HFFc6 (cell line): ENCODE measurements around the gene ATAD3B. TPM values are rescaled to one million over a fixed set of nuclear protein-coding genes. Genes with fewer than 3 reads are reported as not detected.
"Not testable (repeated sequence)": the region's sequence is repeated elsewhere in the genome, so short reads cannot be mapped to it uniquely, and the experiment has no call there.

Source experiments
- DNase-seq: peaks from one replicate; pipeline ENCODE4 v3.0.0-alpha.2; 2018
- H3K27ac Mint-ChIP-seq: 2 replicates; pipeline ENCODE4 v1.8.0; 2020; ENCODE audit warnings: mild to moderate bottlenecking, mixed read lengths
- H3K27me3 Mint-ChIP-seq: 2 replicates; pipeline ENCODE4 v1.8.0; 2021; ENCODE audit warnings: mild to moderate bottlenecking, moderate library complexity, mixed read lengths; ENCODE audit not compliant: insufficient read depth
- H3K36me3 Mint-ChIP-seq: 2 replicates; pipeline ENCODE4 v1.8.0; 2021; ENCODE audit warnings: low read depth, mixed read lengths
- H3K4me1 Mint-ChIP-seq: 2 replicates; pipeline ENCODE4 v1.8.0; 2020; ENCODE audit warnings: low read depth, mixed read lengths
- H3K4me3 Mint-ChIP-seq: 2 replicates; pipeline ENCODE4 v1.8.0; 2020; ENCODE audit warnings: mild to moderate bottlenecking, moderate library complexity, mixed read lengths
- H3K9me3 Mint-ChIP-seq: 2 replicates; pipeline ENCODE4 v1.8.0; 2020; ENCODE audit warnings: mild to moderate bottlenecking, mixed read lengths
- CTCF ChIP-seq: fragments of 200-600 bp; sonication (generic); IDR thresholded peaks from 2 replicates; pipeline ENCODE4 v1.5.0; 2021; ENCODE audit warnings: antibody characterized with exemption, mild to moderate bottlenecking
- total RNA-seq, 6 experiments: library from RNA; stranded (reverse); fragmentation: NEBNext Ultra II Directional; extraction: Animal tissue kit (Norgen Biotek cat#: 25700); gene quantifications; 2 replicates in 1 of 6; 3 replicates in 5 of 6; pipeline ENCODE4 v1.2.3, GENCODE V29; 2021

Gene ATAD3B
- total RNA-seq, 6 experiments from 2014 or later: 21.0 to 24.8 (median 23.0) TPM

GRCh38 chr1:1514376-1514775, 42.8 kb downstream of the ATAD3B start:
- not testable (repeated sequence) for H3K9me3 Mint-ChIP-seq, DNase-seq, H3K27me3 Mint-ChIP-seq, H3K4me1 Mint-ChIP-seq, H3K36me3 Mint-ChIP-seq, H3K4me3 Mint-ChIP-seq, H3K27ac Mint-ChIP-seq

- H3K4me3 Mint-ChIP-seq, DNase-seq: not testable (repeated sequence)
Measured at GRCh38 chr1:1516923-1517322, 45.4 kb downstream of the ATAD3B start.

GRCh38 chr1:1517973-1518620, 46.5 kb downstream of the ATAD3B start:
- Mint-ChIP-seq H3K4me1 (no peaks in the 10 kb centered on the region), H3K27me3 (peaks cover 2% of the 10 kb centered on the region; the same call in 1 of the 2 replicates), H3K27ac (no peak overlapping the region), H3K9me3 (no peaks in the 10 kb centered on the region), H3K36me3 (peaks cover 6% of the 10 kb centered on the region), H3K4me3 (no peak overlapping the region)
- no peak for TF ChIP-seq CTCF
- no peak for DNase-seq

More at GRCh38 chr1:1516923-1517322, 45.4 kb downstream of the ATAD3B start:
- H3K36me3 Mint-ChIP-seq, H3K9me3 Mint-ChIP-seq, H3K27me3 Mint-ChIP-seq, H3K4me1 Mint-ChIP-seq, H3K27ac Mint-ChIP-seq: not testable (repeated sequence)

GRCh38 chr1:1518621-1519007, 47.0 kb downstream of the ATAD3B start:
- not testable (repeated sequence) for DNase-seq, H3K36me3 Mint-ChIP-seq, H3K4me1 Mint-ChIP-seq, H3K27ac Mint-ChIP-seq, H3K4me3 Mint-ChIP-seq, H3K27me3 Mint-ChIP-seq, H3K9me3 Mint-ChIP-seq

GRCh38 chr1:1519805-1520505, 48.4 kb downstream of the ATAD3B start:
- H3K4me1 Mint-ChIP-seq, H3K4me3 Mint-ChIP-seq, H3K27ac Mint-ChIP-seq, H3K27me3 Mint-ChIP-seq, H3K36me3 Mint-ChIP-seq, H3K9me3 Mint-ChIP-seq, DNase-seq: not testable (repeated sequence)

- H3K9me3 Mint-ChIP-seq: no peaks in the 10 kb centered on the region
- H3K36me3 Mint-ChIP-seq: peaks cover 6% of the 10 kb centered on the region
- H3K4me1 Mint-ChIP-seq: no peaks in the 10 kb centered on the region
- no peak overlapping the region for H3K4me3 Mint-ChIP-seq
- peaks cover 2% of the 10 kb centered on the region; the same call in 1 of the 2 replicates for H3K27me3 Mint-ChIP-seq
- no peak for TF ChIP-seq CTCF
- H3K27ac Mint-ChIP-seq: no peak overlapping the region
- DNase-seq: no peak
Measured at GRCh38 chr1:1521331-1521730, 49.8 kb downstream of the ATAD3B start.

GRCh38 chr1:1522536-1522935, 51.0 kb downstream of the ATAD3B start:
- H3K27ac Mint-ChIP-seq, H3K9me3 Mint-ChIP-seq, H3K4me1 Mint-ChIP-seq, H3K4me3 Mint-ChIP-seq, DNase-seq, H3K36me3 Mint-ChIP-seq, H3K27me3 Mint-ChIP-seq: not testable (repeated sequence)

- not testable (repeated sequence) for H3K4me1 Mint-ChIP-seq, H3K27me3 Mint-ChIP-seq, H3K4me3 Mint-ChIP-seq, H3K36me3 Mint-ChIP-seq, DNase-seq, H3K27ac Mint-ChIP-seq, H3K9me3 Mint-ChIP-seq
Measured at GRCh38 chr1:1523226-1523625, 51.7 kb downstream of the ATAD3B start.

- H3K4me3 Mint-ChIP-seq, H3K9me3 Mint-ChIP-seq, H3K27me3 Mint-ChIP-seq, H3K27ac Mint-ChIP-seq, H3K4me1 Mint-ChIP-seq, DNase-seq, H3K36me3 Mint-ChIP-seq: not testable (repeated sequence)
Measured at GRCh38 chr1:1523651-1524050, 52.1 kb downstream of the ATAD3B start.

GRCh38 chr1:1524750-1525383, 53.3 kb downstream of the ATAD3B start:
- H3K9me3 Mint-ChIP-seq, H3K27ac Mint-ChIP-seq, H3K4me3 Mint-ChIP-seq, H3K36me3 Mint-ChIP-seq, H3K27me3 Mint-ChIP-seq, DNase-seq, H3K4me1 Mint-ChIP-seq: not testable (repeated sequence)

- not testable (repeated sequence) for H3K4me3 Mint-ChIP-seq
- H3K36me3 Mint-ChIP-seq: peaks cover 14% of the 10 kb centered on the region
Measured at GRCh38 chr1:1526476-1526875, 54.9 kb downstream of the ATAD3B start.

More at GRCh38 chr1:1526476-1526875, 54.9 kb downstream of the ATAD3B start:
- not testable (repeated sequence) for H3K27ac Mint-ChIP-seq, H3K4me1 Mint-ChIP-seq, DNase-seq, H3K27me3 Mint-ChIP-seq
- H3K9me3 Mint-ChIP-seq: peaks cover 12% of the 10 kb centered on the region
